HepG2 (cell line): ENCODE measurements around the gene FGFR3. TPM values are rescaled to one million over a fixed set of nuclear protein-coding genes. Genes with fewer than 3 reads are reported as not detected.

Experiments
- AGO1 ChIP-seq: fragments of 200-400 bp; formaldehyde crosslinking; IDR thresholded peaks from 2 replicates; pipeline ENCODE4 v1.6.1; 2017; ENCODE audit warnings: mild to moderate bottlenecking, low read depth, low read length, moderate library complexity; ENCODE audit not compliant: poor library complexity, severe bottlenecking
- BRCA1 ChIP-seq: sonication (generic); formaldehyde crosslinking; IDR thresholded peaks from 2 replicates; pipeline ENCODE4 v1.4.0; 2020; ENCODE audit warnings: missing genetic modification reagents
- ELF1 ChIP-seq: sonication (generic); formaldehyde crosslinking; IDR thresholded peaks from 2 replicates; pipeline ENCODE4 v1.4.0; 2020; ENCODE audit warnings: missing genetic modification reagents
- GTF3A ChIP-seq: sonication (generic); formaldehyde crosslinking; conservative IDR thresholded peaks from 2 replicates; pipeline ENCODE4 v1.4.0; 2020; ENCODE audit warnings: mild to moderate bottlenecking, missing genetic modification reagents
- HOXA7 ChIP-seq: sonication (generic); formaldehyde crosslinking; IDR thresholded peaks from 2 replicates; pipeline ENCODE4 v1.8.1; 2022; ENCODE audit warnings: mild to moderate bottlenecking, missing genetic modification reagents, moderate library complexity
- JUND ChIP-seq: sonication (generic); formaldehyde crosslinking; IDR thresholded peaks from 2 replicates; pipeline ENCODE4 v1.8.0; 2022; ENCODE audit warnings: mild to moderate bottlenecking, missing genetic modification reagents
- MAFK ChIP-seq, 2 experiments: IDR thresholded peaks in 1 of 2; conservative IDR thresholded peaks in 1 of 2; 2 replicates each; pipeline ENCODE4 v1.6.1; 2011; ENCODE audit warnings: improper control_type of control experiment in 2 of 2, low read length in 2 of 2
- PRMT3 ChIP-seq: sonication (generic); formaldehyde crosslinking; IDR thresholded peaks from 2 replicates; pipeline ENCODE4 v1.8.1; 2022; ENCODE audit warnings: low read depth, mild to moderate bottlenecking, moderate library complexity, missing genetic modification reagents, borderline replicate concordance
- RCOR2 ChIP-seq: IDR thresholded peaks from 2 replicates; pipeline ENCODE4 v1.6.1; 2016; ENCODE audit warnings: missing biosample characterization, missing genetic modification reagents
- RELA ChIP-seq: sonication (generic); formaldehyde crosslinking; IDR thresholded peaks from 2 replicates; pipeline ENCODE4 v1.4.0; 2020; ENCODE audit warnings: missing genetic modification reagents
- REXO4 ChIP-seq: sonication (generic); formaldehyde crosslinking; IDR thresholded peaks from 2 replicates; pipeline ENCODE4 v1.8.0; 2022; ENCODE audit warnings: missing genetic modification reagents, mild to moderate bottlenecking, borderline replicate concordance
- SALL1 ChIP-seq: sonication (generic); formaldehyde crosslinking; IDR thresholded peaks from 2 replicates; pipeline ENCODE4 v1.8.0; 2022; ENCODE audit warnings: mild to moderate bottlenecking, missing genetic modification reagents
- SETDB1 ChIP-seq: sonication (generic); formaldehyde crosslinking; IDR thresholded peaks from 2 replicates; pipeline ENCODE4 v1.5.1; 2020; ENCODE audit warnings: missing genetic modification reagents, mild to moderate bottlenecking, borderline replicate concordance
- SNRNP70 ChIP-seq: fragments of 200-400 bp; formaldehyde crosslinking; IDR thresholded peaks from 2 replicates; pipeline ENCODE4 v1.6.1; 2017; ENCODE audit warnings: mild to moderate bottlenecking, low read depth, low read length, moderate library complexity
- STAG1 ChIP-seq: sonication (generic); formaldehyde crosslinking; IDR thresholded peaks from 2 replicates; pipeline ENCODE4 v1.4.0; 2020; ENCODE audit warnings: missing genetic modification reagents
- TEAD3 ChIP-seq: optimal IDR thresholded peaks from 2 replicates; pipeline ENCODE3; 2016; ENCODE audit warnings: borderline replicate concordance
- TRAFD1 ChIP-seq: sonication (generic); formaldehyde crosslinking; IDR thresholded peaks from 2 replicates; pipeline ENCODE4 v1.5.1; 2020; ENCODE audit warnings: missing genetic modification reagents, mild to moderate bottlenecking, borderline replicate concordance
- ZFP36L1 ChIP-seq: sonication (generic); formaldehyde crosslinking; IDR thresholded peaks from 2 replicates; pipeline ENCODE4 v1.8.0; 2022; ENCODE audit warnings: mild to moderate bottlenecking, missing genetic modification reagents, moderate library complexity
- ZFX ChIP-seq: sonication (generic); formaldehyde crosslinking; IDR thresholded peaks from 2 replicates; pipeline ENCODE4 v1.4.0; 2020; ENCODE audit warnings: mild to moderate bottlenecking, low read depth, missing genetic modification reagents, moderate library complexity
- ZNF331 ChIP-seq: sonication (generic); formaldehyde crosslinking; IDR thresholded peaks from 2 replicates; pipeline ENCODE4 v1.4.0; 2020; ENCODE audit warnings: missing genetic modification reagents
- ZNF546 ChIP-seq: sonication (generic); formaldehyde crosslinking; conservative IDR thresholded peaks from 2 replicates; pipeline ENCODE4 v1.8.1; 2023; ENCODE audit warnings: mild to moderate bottlenecking, missing genetic modification reagents
- ZNF710 ChIP-seq: sonication (generic); formaldehyde crosslinking; IDR thresholded peaks from 2 replicates; pipeline ENCODE4 v1.5.0; 2020; ENCODE audit warnings: mild to moderate bottlenecking, missing genetic modification reagents, borderline replicate concordance
- ZNF746 ChIP-seq: sonication (generic); formaldehyde crosslinking; IDR thresholded peaks from 2 replicates; pipeline ENCODE4 v1.8.0; 2022; ENCODE audit warnings: mild to moderate bottlenecking, missing genetic modification reagents
- polyA plus RNA-seq, 8 experiments: library from polyadenylated mRNA; depleted of rRNA in 3 of 8; stranded (reverse) in 7 of 8; unstranded in 1 of 8; fragments of >200 nt; fragmentation: Illumina TruSeq in 4 of 8; extraction: Trizol in 4 of 8; gene quantifications; 2 replicates each; pipeline versions ENCODE4 v1.2.1 to v1.2.3, GENCODE V29; 2011 to 2016; ENCODE audit warnings: low read depth in 4 of 8, missing spikeins in 1 of 8, mixed read lengths in 1 of 8; ENCODE audit not compliant: insufficient read depth in 1 of 8
- total RNA-seq, 5 experiments: library from RNA; depleted of rRNA; stranded (reverse); fragments of >200 nt; fragmentation: Illumina TruSeq; extraction: Trizol; gene quantifications; 2 replicates each; pipeline ENCODE4 v1.2.3, GENCODE V29; 2016; ENCODE audit warnings: low read depth in 1 of 5
- TF ChIP-seq, protein P1 (sequence below): sonication (generic); formaldehyde crosslinking; IDR thresholded peaks from 2 replicates; pipeline ENCODE4 v1.4.0; 2020; ENCODE audit warnings: missing genetic modification reagents, mild to moderate bottlenecking, borderline replicate concordance
- TF ChIP-seq, protein P2 (sequence below): IDR thresholded peaks from 2 replicates; pipeline ENCODE4 v1.6.1; 2018; ENCODE audit warnings: missing genetic modification reagents

Gene FGFR3
- total and polyA plus RNA-seq, 2 of the 13 experiments (the other 11 are each of a cell fraction or from before 2014, with no cell fraction given): 103 to 109 TPM

DNA sequence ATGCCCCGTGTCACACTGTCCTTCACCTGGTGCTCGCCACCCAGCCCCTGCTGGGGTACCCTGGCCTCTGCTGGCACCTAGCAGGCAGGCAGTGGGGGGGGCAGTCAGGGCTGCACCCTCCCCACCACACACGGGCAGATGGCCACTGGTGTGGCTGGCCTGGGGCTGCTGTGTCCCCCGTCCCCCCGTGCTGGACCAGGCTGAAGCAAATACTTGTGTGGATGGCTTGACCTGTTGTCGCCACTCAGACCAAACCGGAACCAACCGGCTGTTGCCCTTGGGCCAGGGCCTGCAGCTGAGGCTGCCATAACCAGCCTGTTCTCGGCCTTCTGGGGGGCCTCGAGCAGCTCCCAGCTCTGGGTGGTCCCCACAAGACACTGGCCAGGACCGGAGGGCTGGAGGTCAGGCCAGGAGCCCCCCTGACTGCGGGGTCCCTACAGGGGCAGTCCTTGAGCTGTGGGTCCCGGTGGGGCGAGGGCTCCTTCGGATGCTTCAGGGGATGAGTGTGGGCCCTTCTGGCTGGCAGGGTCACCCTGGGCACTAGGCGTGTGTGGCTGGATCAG is 4.3 kb downstream of the FGFR3 start (continued):
- no peak for TF ChIP-seq ZFP36L1 (CRISPR knock-in tag)
- TF ChIP-seq, protein P1, sequence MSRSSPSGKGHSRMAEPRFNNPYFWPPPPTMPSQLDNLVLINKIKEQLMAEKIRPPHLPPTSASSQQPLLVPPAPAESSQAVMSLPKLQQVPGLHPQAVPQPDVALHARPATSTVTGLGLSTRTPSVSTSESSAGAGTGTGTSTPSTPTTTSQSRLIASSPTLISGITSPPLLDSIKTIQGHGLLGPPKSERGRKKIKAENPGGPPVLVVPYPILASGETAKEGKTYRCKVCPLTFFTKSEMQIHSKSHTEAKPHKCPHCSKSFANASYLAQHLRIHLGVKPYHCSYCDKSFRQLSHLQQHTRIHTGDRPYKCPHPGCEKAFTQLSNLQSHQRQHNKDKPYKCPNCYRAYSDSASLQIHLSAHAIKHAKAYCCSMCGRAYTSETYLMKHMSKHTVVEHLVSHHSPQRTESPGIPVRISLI (CRISPR knock-in tag): no peak
- no peak for TF ChIP-seq HOXA7 (CRISPR knock-in tag)
- TF ChIP-seq SALL1 (CRISPR knock-in tag): no peak
- 0 out of 2 replicates have a peak, but pooled peaks have one; percentile 2 for TF ChIP-seq ELF1 (CRISPR knock-in tag)
- TF ChIP-seq SETDB1 (CRISPR knock-in tag): no peak
- TF ChIP-seq AGO1: peak; percentile 19
- TF ChIP-seq STAG1 (CRISPR knock-in tag): no peak
- TF ChIP-seq BRCA1 (CRISPR knock-in tag): no peak
- no peak for TF ChIP-seq ZNF746 (CRISPR knock-in tag)
- 0 out of 2 replicates have a peak, but pooled peaks have one; percentile 1 for TF ChIP-seq ZNF710 (CRISPR knock-in tag)
- peak; percentile 10; the same call in 1 of the 2 replicates for TF ChIP-seq ZFX (CRISPR knock-in tag)
- TF ChIP-seq TEAD3 (CRISPR knock-in tag): peak; percentile 18
- TF ChIP-seq, protein P2, sequence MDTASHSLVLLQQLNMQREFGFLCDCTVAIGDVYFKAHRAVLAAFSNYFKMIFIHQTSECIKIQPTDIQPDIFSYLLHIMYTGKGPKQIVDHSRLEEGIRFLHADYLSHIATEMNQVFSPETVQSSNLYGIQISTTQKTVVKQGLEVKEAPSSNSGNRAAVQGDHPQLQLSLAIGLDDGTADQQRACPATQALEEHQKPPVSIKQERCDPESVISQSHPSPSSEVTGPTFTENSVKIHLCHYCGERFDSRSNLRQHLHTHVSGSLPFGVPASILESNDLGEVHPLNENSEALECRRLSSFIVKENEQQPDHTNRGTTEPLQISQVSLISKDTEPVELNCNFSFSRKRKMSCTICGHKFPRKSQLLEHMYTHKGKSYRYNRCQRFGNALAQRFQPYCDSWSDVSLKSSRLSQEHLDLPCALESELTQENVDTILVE (CRISPR knock-in tag): no peak
- TF ChIP-seq RCOR2 (CRISPR knock-in tag): no peak
- TF ChIP-seq RELA (CRISPR knock-in tag): no peak
- TF ChIP-seq SNRNP70: no peak
- no peak; the same call in 1 of the 2 replicates for TF ChIP-seq GTF3A
- no peak for TF ChIP-seq JUND (CRISPR knock-in tag)
- TF ChIP-seq TRAFD1 (CRISPR knock-in tag): no peak
- no peak for TF ChIP-seq MAFK (conservative IDR thresholded peaks at IDR 0.05 in 1 of 2, IDR thresholded peaks at IDR 0.05 in 1 of 2; ENCODE audit: low read length in 2 of 2)
- no peak for TF ChIP-seq ZNF331 (CRISPR knock-in tag)
- TF ChIP-seq ZNF546 (CRISPR knock-in tag): 0 out of 2 replicates have a peak, but pooled peaks have one; percentile 26
- no peak for TF ChIP-seq PRMT3
- TF ChIP-seq REXO4: no peak
